Measurements from ENCODE around the gene TTC24. TPM values are rescaled to one million over a fixed set of nuclear protein-coding genes. Genes with fewer than 3 reads are reported as not detected.

Gene TTC24
- total and polyA plus RNA-seq, 10 of the 15 experiments (the other 5 are each of a cell fraction or from before 2014, with no cell fraction given): 0.05 to 6.4 (median 2.9) TPM; not detected in 1

GRCh38 chr1:156577550-156577949 lies 2.0 kb upstream of the TTC24 start:
- TF ChIP-seq EED (IDR thresholded peaks at IDR 0.05; ENCODE audit: low read depth) (no peak), ASH2L (IDR thresholded peaks at IDR 0.05; ENCODE audit: borderline replicate concordance, low read depth) (no peak), NR2C2 (IDR thresholded peaks at IDR 0.05; ENCODE audit: borderline replicate concordance, control insufficient read depth, insufficient read length, low read depth) (no peak), ETV6 (conservative IDR thresholded peaks at IDR 0.05 in 1 of 2, IDR thresholded peaks at IDR 0.05 in 1 of 2; ENCODE audit: borderline replicate concordance in 1 of 2, low read depth in 1 of 2) (no peak), NFXL1 (IDR thresholded peaks at IDR 0.05; ENCODE audit: borderline replicate concordance) (no peak), MYB (IDR thresholded peaks at IDR 0.05; ENCODE audit: borderline replicate concordance, low read depth, low read length) (no peak), GABPA (IDR thresholded peaks at IDR 0.05; ENCODE audit: low read depth) (no peak), BRCA1 (IDR thresholded peaks at IDR 0.05; ENCODE audit: low read depth, low read length) (no peak), MTA3 (IDR thresholded peaks at IDR 0.05; ENCODE audit: borderline replicate concordance, low read length) (no peak)
- Histone ChIP-seq H3K9ac (ENCODE audit: control insufficient read depth, insufficient read depth, low read length) (no peak overlapping the region), H3K9me3 (replicated peaks; ENCODE audit: control insufficient read depth, insufficient read depth, low read length) (no peaks in the 10 kb centered on the region), H2AFZ (ENCODE audit: control insufficient read depth, low read depth, low read length) (no peak overlapping the region), H3K4me3 (no peak overlapping the region), H3K27me3 (replicated peaks in 1 of 2; ENCODE audit: control insufficient read depth in 2 of 2, insufficient read depth in 2 of 2, low read length in 1 of 2) (no peaks in the 10 kb centered on the region; a peak in 1 of 4 replicates), H3K79me2 (ENCODE audit: control insufficient read depth, insufficient read depth, low read length) (no peaks in the 10 kb centered on the region), H3K4me1 (ENCODE audit: control insufficient read depth, insufficient read depth, low read length) (peaks cover 9% of the 10 kb centered on the region), H3K36me3 (ENCODE audit: control insufficient read depth in 2 of 2, insufficient read depth in 2 of 2, low read length in 1 of 2) (no peaks in the 10 kb centered on the region), H3K27ac (ENCODE audit: control insufficient read depth, insufficient read depth) (no peak overlapping the region), H4K20me1 (ENCODE audit: control insufficient read depth, insufficient read depth) (no peaks in the 10 kb centered on the region), H3K4me2 (ENCODE audit: control insufficient read depth, insufficient read depth) (no peak overlapping the region)
- FAIRE-seq (no peak), ATAC-seq (no peak), DNase-seq (ENCODE audit: low read depth, low spot score) (no peak)
- intact Hi-C loops (cut with micrococcal nuclease; ENCODE audit: unreplicated experiment): no loop called here
- RAD21 ChIA-PET (ENCODE audit: unreplicated experiment): interaction anchor here (1.3 to 1.9 kb wide), 2 partner anchors 77 to 120 kb away, joined by 4 read pairs; partner anchors contain the start of gene MEF2D
- POLR2A ChIA-PET: interaction anchor here (1.2 kb wide), 1 partner anchor 16 kb away, joined by 3 read pairs; no protein-coding TSS in a partner anchor
- no TSS peak for BruUV-seq (replicated peaks)
- in situ Hi-C loops (cut with MboI): no loop called here
- CTCF ChIA-PET: interaction anchor here (0.6 to 5.7 kb wide), 3 partner anchors 44 to 149 kb away, joined by 3 to 25 read pairs (median 4); no protein-coding TSS in a partner anchor
- WGBS (ENCODE audit: insufficient coverage, insufficient replicate concordance, low lambda C conversion rate, missing lambda C conversion rate): 43% methylated on average over 3 of the region's 3 CpGs
- SMC1A ChIA-PET (ENCODE audit: uncharacterized antibody, unreplicated experiment): interaction anchor here (1.0 kb wide), 1 partner anchor 31 kb away, joined by 3 read pairs; no protein-coding TSS in a partner anchor

Data from GM12878 (cell line).